HEK293 (cell line): ENCODE measurements around the gene GAPVD1.

Experiments
- CTCF ChIA-PET: fragments of 350-600 bp; formaldehyde crosslinking; extraction: SDS; loops from one replicate; lab custom pipeline; 2021; ENCODE audit warnings: antibody characterized with exemption; lab: Yijun Ruan, JAX
- POLR2A ChIA-PET: fragments of 300-600 bp; formaldehyde crosslinking; extraction: SDS; loops from one replicate; lab custom pipeline; 2020; ENCODE audit warnings: antibody characterized with exemption, inconsistent platforms; lab: Yijun Ruan, JAX
- H3K27ac ChIP-seq: fragments of 200-500 bp; sonication (Bioruptor generic); 2 replicates; pipeline ENCODE4 v1.5.1; 2014; ENCODE audit warnings: low read depth, low read length, control low read depth, inconsistent platforms; ENCODE audit errors: extremely low read depth
- H3K36me3 ChIP-seq, 2 experiments: fragments of 200-500 bp in 1 of 2; sonication (Bioruptor generic) in 1 of 2; 1 replicate in 1 of 2; 2 replicates in 1 of 2; pipeline ENCODE4 v1.5.1; 2014 to 2017; ENCODE audit warnings: inconsistent platforms in 2 of 2, low read length in 2 of 2; ENCODE audit not compliant: control insufficient read depth in 2 of 2, insufficient read depth in 1 of 2
- H3K4me1 ChIP-seq: fragments of 200-500 bp; sonication (Bioruptor generic); 2 replicates; pipeline ENCODE4 v1.5.1; 2014; ENCODE audit warnings: mild to moderate bottlenecking, low read length, inconsistent platforms; ENCODE audit not compliant: control insufficient read depth, insufficient read depth
- H3K4me3 ChIP-seq: 2 replicates; pipeline ENCODE4 v1.5.1; 2011; ENCODE audit warnings: low read depth, mild to moderate bottlenecking, control low read depth, low read length, moderate library complexity
- H3K9me3 ChIP-seq: fragments of 200-500 bp; sonication (Bioruptor generic); 2 replicates; pipeline ENCODE4 v1.5.1; 2014; ENCODE audit warnings: low read depth, low read length, inconsistent platforms; ENCODE audit not compliant: control insufficient read depth, insufficient read depth
- TSHZ1 ChIP-seq: fragments of 450-650 bp; formaldehyde crosslinking; IDR thresholded peaks from 2 replicates; pipeline ENCODE4 v1.5.1; 2016; ENCODE audit warnings: missing biosample characterization, missing genetic modification characterization, borderline replicate concordance
- ZBTB6 ChIP-seq: fragments of 450-650 bp; formaldehyde crosslinking; IDR thresholded peaks from 2 replicates; pipeline ENCODE4 v1.5.1; 2017; ENCODE audit warnings: missing biosample characterization, missing genetic modification characterization
- ZNF121 ChIP-seq: fragments of 450-650 bp; formaldehyde crosslinking; IDR thresholded peaks from 2 replicates; pipeline ENCODE4 v1.5.1; 2016; ENCODE audit warnings: missing biosample characterization, missing genetic modification characterization
- ZNF138 ChIP-seq: fragments of 450-650 bp; formaldehyde crosslinking; IDR thresholded peaks from 2 replicates; pipeline ENCODE4 v1.5.1; 2016; ENCODE audit warnings: missing biosample characterization, missing genetic modification characterization, borderline replicate concordance
- ZNF140 ChIP-seq: fragments of 450-650 bp; formaldehyde crosslinking; IDR thresholded peaks from 2 replicates; pipeline ENCODE4 v1.5.1; 2016; ENCODE audit warnings: missing biosample characterization, missing genetic modification characterization
- ZNF24 ChIP-seq: fragments of 450-650 bp; formaldehyde crosslinking; IDR thresholded peaks from 2 replicates; pipeline ENCODE4 v1.5.1; 2016; ENCODE audit warnings: missing biosample characterization, missing genetic modification characterization
- ZNF433 ChIP-seq: fragments of 450-650 bp; formaldehyde crosslinking; IDR thresholded peaks from 2 replicates; pipeline ENCODE4 v1.5.1; 2016; ENCODE audit warnings: missing biosample characterization, missing genetic modification characterization, low read depth
- ZNF658 ChIP-seq: fragments of 450-650 bp; formaldehyde crosslinking; IDR thresholded peaks from 2 replicates; pipeline ENCODE4; 2016; ENCODE audit warnings: missing biosample characterization, missing genetic modification characterization
- ZNF664 ChIP-seq: fragments of 450-650 bp; formaldehyde crosslinking; IDR thresholded peaks from 2 replicates; pipeline ENCODE4 v1.5.1; 2016; ENCODE audit warnings: missing biosample characterization, missing genetic modification characterization
- ZNF707 ChIP-seq: fragments of 450-650 bp; formaldehyde crosslinking; IDR thresholded peaks from 2 replicates; pipeline ENCODE4 v1.5.1; 2016; ENCODE audit warnings: missing biosample characterization, missing genetic modification characterization
- ZNF776 ChIP-seq: fragments of 450-650 bp; formaldehyde crosslinking; IDR thresholded peaks from 2 replicates; pipeline ENCODE4 v1.5.0; 2017; ENCODE audit warnings: missing biosample characterization, missing genetic modification characterization, borderline replicate concordance

GAPVD1 gene

GRCh38 chr9:125413579-125413978, 152.0 kb downstream of the GAPVD1 start:
- CTCF ChIA-PET, result interaction anchor here (0.6 to 1.0 kb wide), 2 partner anchors 11 to 476 kb away, joined by 3 read pairs; no protein-coding TSS in a partner anchor
- Histone ChIP-seq H3K9me3 (no peaks in the 10 kb centered on the region), H3K4me3 (no peak overlapping the region), H3K36me3 (no peaks in the 10 kb centered on the region), H3K27ac (no peak overlapping the region), H3K4me1 (no peaks in the 10 kb centered on the region)
- POLR2A ChIA-PET, result no interaction called here
- TF ChIP-seq ZNF121 (tag by site-specific recombination) (peak; percentile 66), ZNF707 (tag by site-specific recombination) (no peak)

GRCh38 chr9:125415583-125416460, 154.2 kb downstream of the GAPVD1 start:
- no peaks in the 10 kb centered on the region for H3K4me1 ChIP-seq
- CTCF ChIA-PET, result interaction anchor here (0.9 to 1.3 kb wide), 2 partner anchors 9 to 983 kb away, joined by 3 to 5 read pairs; no protein-coding TSS in a partner anchor
- no peak for TF ChIP-seq ZBTB6
- no peak for TF ChIP-seq ZNF776 (tag by site-specific recombination)
- TF ChIP-seq ZNF664 (tag by site-specific recombination), result no peak
- TF ChIP-seq TSHZ1 (tag by site-specific recombination), result no peak
- TF ChIP-seq ZNF140 (tag by site-specific recombination), result no peak
- TF ChIP-seq ZNF433 (tag by site-specific recombination), result no peak
- no peak for TF ChIP-seq ZNF138 (tag by site-specific recombination)
- TF ChIP-seq, all 188 proteins: peak for 0
- Histone ChIP-seq H3K4me3 (no peak overlapping the region), H3K36me3 (no peaks in the 10 kb centered on the region), H3K27ac (no peak overlapping the region), H3K9me3 (no peaks in the 10 kb centered on the region)
- POLR2A ChIA-PET, result no interaction called here

GRCh38 chr9:125416517-125416916, 154.9 kb downstream of the GAPVD1 start:
- CTCF ChIA-PET, result interaction anchor here (0.9 kb wide), 1 partner anchor 9 kb away, joined by 5 read pairs; no protein-coding TSS in a partner anchor
- Histone ChIP-seq H3K36me3 (no peaks in the 10 kb centered on the region), H3K9me3 (no peaks in the 10 kb centered on the region), H3K27ac (no peak overlapping the region), H3K4me3 (no peak overlapping the region), H3K4me1 (no peaks in the 10 kb centered on the region)
- TF ChIP-seq ZNF658 (tag by site-specific recombination), result no peak
- TF ChIP-seq ZNF24 (tag by site-specific recombination), result 0 out of 2 replicates have a peak, but pooled peaks have one; percentile 60
- POLR2A ChIA-PET, result no interaction called here
